GM12873 (cell line): ENCODE measurements around the gene SF1.

ENCODE experiments used
- CTCF ChIP-seq: IDR thresholded peaks from 2 replicates; pipeline ENCODE4 v1.5.1; 2012; ENCODE audit warnings: low read depth, mild to moderate bottlenecking, moderate library complexity, low read length, control low read depth; ENCODE audit not compliant: insufficient read depth; ENCODE audit errors: missing control alignments

Gene SF1

GRCh38 chr11:64726211-64726641 is 52.1 kb downstream of the SF1 start:
- TF ChIP-seq CTCF: no peak

- TF ChIP-seq CTCF: no peak
Observed at GRCh38 chr11:64724863-64725532, 53.3 kb downstream of the SF1 start.

GRCh38 chr11:64723907-64724862 is 54.2 kb downstream of the SF1 start:
- TF ChIP-seq CTCF: no peak

GRCh38 chr11:64723117-64723906 is 55.0 kb downstream of the SF1 start, which contains the start of gene NRXN2:
TSS of gene NRXN2 (minus strand) at chr11:64723197. CDS start at chr11:64713699, 9,498 bp downstream.
- peak; percentile 92 for TF ChIP-seq CTCF

- no peak for TF ChIP-seq CTCF
Observed at GRCh38 chr11:64722141-64723065, 55.9 kb downstream of the SF1 start.

GRCh38 chr11:64721359-64721699 is 57.0 kb downstream of the SF1 start:
- TF ChIP-seq CTCF: no peak
